ENCODE measurements around the gene LCP2. TPM values are rescaled to one million over a fixed set of nuclear protein-coding genes. Genes with fewer than 3 reads are reported as not detected.

Gene LCP2
- total and polyA plus RNA-seq, 10 of the 15 experiments (the other 5 are each of a cell fraction or from before 2014, with no cell fraction given), result 8.0 to 50.5 (median 20.6) TPM

- TF ChIP-seq E2F8 (IDR thresholded peaks at IDR 0.05; ENCODE audit: low read depth, partially characterized antibody), result no peak
- no peak for TF ChIP-seq NR2C1 (IDR thresholded peaks at IDR 0.05)
- TF ChIP-seq POU2F2 (IDR thresholded peaks at IDR 0.05; ENCODE audit: borderline replicate concordance, low read depth, low read length), result no peak
- TF ChIP-seq ATF2 (IDR thresholded peaks at IDR 0.05; ENCODE audit: low read length), result no peak
- TF ChIP-seq STAT1 (conservative IDR thresholded peaks at IDR 0.05), result no peak
- no peak for TF ChIP-seq STAT3 (IDR thresholded peaks at IDR 0.05; ENCODE audit: low read depth, low read length)
- no peak for TF ChIP-seq RELA (IDR thresholded peaks at IDR 0.05; ENCODE audit: borderline replicate concordance, partially characterized antibody)
- no peak for TF ChIP-seq KLF5 (IDR thresholded peaks at IDR 0.05; ENCODE audit: partially characterized antibody)
- no peak for TF ChIP-seq CBX3 (IDR thresholded peaks at IDR 0.05; ENCODE audit: borderline replicate concordance, low read depth)
- no peak for TF ChIP-seq NKRF (conservative IDR thresholded peaks at IDR 0.05)
- TF ChIP-seq ZBED1 (IDR thresholded peaks at IDR 0.05; ENCODE audit: borderline replicate concordance), result no peak
- TF ChIP-seq ZNF24 (IDR thresholded peaks at IDR 0.05), result no peak
Observed at GRCh38 chr5:170233358-170233892, 64.2 kb downstream of the LCP2 start (continued).
